SH-SY5Y (cell line): Measurements from ENCODE around the gene CCK.

Experiments used
- GATA2 ChIP-seq: IDR thresholded peaks from 2 replicates; pipeline ENCODE4 v1.6.1; 2011; ENCODE audit warnings: mild to moderate bottlenecking, low read depth, low read length
- GATA3 ChIP-seq: IDR thresholded peaks from 2 replicates; pipeline ENCODE4 v1.6.1; 2011; ENCODE audit warnings: low read depth, mild to moderate bottlenecking, low read length, moderate library complexity

GRCh38 chr3:42256135-42256819 is 9.7 kb downstream of the CCK start:
- TF ChIP-seq GATA3 (no peak), GATA2 (no peak)
